H1 (cell line): ENCODE data around the gene ELFN2. TPM values are rescaled to one million over a fixed set of nuclear protein-coding genes. Genes with fewer than 3 reads are reported as not detected.

Experiments
- CTCF ChIP-seq, 3 experiments: IDR thresholded peaks; 1 replicate in 2 of 3; 2 replicates in 1 of 3; pipeline versions ENCODE4 v1.5.1 to v1.6.1; 2011; ENCODE audit warnings: low read length in 3 of 3, mild to moderate bottlenecking in 3 of 3, inconsistent platforms in 2 of 3, low read depth in 1 of 3, moderate library complexity in 1 of 3; ENCODE audit not compliant: insufficient read depth in 1 of 3; ENCODE audit errors: control extremely low read depth in 1 of 3
- KDM1A ChIP-seq: fragments of 200-600, 300-600 bp; sonication (generic); IDR thresholded peaks from 2 replicates; pipeline ENCODE4 v1.7.1; 2016; ENCODE audit warnings: mild to moderate bottlenecking, low read length, borderline replicate concordance
- polyA plus RNA-seq, 7 experiments: library from polyadenylated mRNA; depleted of rRNA in 3 of 7; stranded (reverse) in 5 of 7; unstranded in 2 of 7; fragments of >200 nt in 5 of 7; fragments of 200-250 nt in 2 of 7; gene quantifications; 1 replicate in 5 of 7; 2 replicates in 1 of 7; 4 replicates in 1 of 7; pipeline versions ENCODE4 v1.2.1 to v1.2.3, GENCODE V29; 2011 to 2013; ENCODE audit warnings: missing spikeins in 2 of 7, mixed read lengths in 2 of 7
- total RNA-seq: library from RNA; stranded (reverse); fragmentation: NEBNext Ultra II Directional; extraction: Animal tissue kit (Norgen Biotek cat#: 25700); gene quantifications from 2 replicates; pipeline ENCODE4 v1.2.1, GENCODE V29; 2021

Gene ELFN2
- total and polyA plus RNA-seq, 2 of the 8 experiments (the other 6 are each of a cell fraction or from before 2014, with no cell fraction given): 0.63 to 0.88 TPM

DNA sequence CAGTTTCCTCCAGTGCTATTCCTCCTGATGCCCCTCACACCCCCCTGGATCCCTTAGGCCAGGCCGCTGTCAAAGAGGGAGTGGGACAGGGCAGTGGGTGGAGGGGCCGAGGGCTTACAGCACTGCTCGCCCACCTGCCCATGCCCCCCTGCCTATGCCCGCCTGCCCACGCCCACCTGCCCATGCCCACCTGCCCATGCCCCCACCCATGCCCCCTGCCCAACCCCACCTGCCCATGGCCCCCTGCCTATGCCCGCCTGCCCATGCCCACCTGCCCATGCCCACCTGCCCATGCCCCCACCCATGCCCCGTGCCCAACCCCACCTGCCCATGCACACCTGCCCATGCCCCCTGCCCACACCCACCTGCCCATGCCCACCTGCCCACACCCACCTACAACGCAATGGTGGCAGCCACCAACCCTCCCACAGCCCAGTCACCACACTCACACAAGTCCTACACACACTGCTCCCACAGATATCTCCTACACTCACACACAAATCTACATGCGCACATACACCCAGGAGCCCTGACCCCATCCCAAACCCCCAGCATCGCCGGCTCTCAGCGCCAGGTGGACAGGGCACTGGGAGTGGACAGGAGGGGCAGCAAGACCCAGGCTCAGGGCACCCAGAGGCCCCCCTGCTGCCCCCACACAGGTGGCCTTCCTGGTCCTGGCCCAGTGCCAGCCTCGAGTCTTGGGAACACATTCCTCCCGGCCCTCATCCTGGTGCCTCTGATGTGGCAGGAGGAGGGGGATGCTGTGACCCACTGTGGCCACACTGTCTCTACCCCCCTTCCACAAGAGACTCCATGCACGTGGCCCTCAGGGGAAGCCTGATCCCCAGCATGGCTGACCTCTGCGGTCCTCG lies 83.2 kb downstream of the ELFN2 start (continued):
- TF ChIP-seq KDM1A (no peak), CTCF (IDR thresholded peaks at IDR 0.05; ENCODE audit: control extremely low read depth in 1 of 3, insufficient read depth in 1 of 3, low read depth in 1 of 3, low read length in 3 of 3) (no peak)
